Endothelial cell of umbilical vein (primary cell): ENCODE results near the gene SLC39A11. TPM values are rescaled to one million over a fixed set of nuclear protein-coding genes. Genes with fewer than 3 reads are reported as not detected.

ENCODE experiments used
- BruUV-seq: library from RNA; stranded (reverse); fragments of 400-500 nt; replicated peaks from 2 replicates; lab custom pipeline; 2021; lab: Mats Ljungman, UMichigan
- CTCF ChIA-PET: fragments of 300-600, 350-600 bp; sonication (Branson Sonifier 250); formaldehyde crosslinking; loops from one replicate; lab custom pipeline; 2021; ENCODE audit warnings: antibody characterized with exemption, inconsistent platforms; lab: Charles Lee
- POLR2A ChIA-PET: fragments of 300-600, 350-600 bp; sonication (Branson Sonifier 250); formaldehyde crosslinking; loops from one replicate; lab custom pipeline; 2021; ENCODE audit warnings: antibody characterized with exemption, inconsistent platforms; lab: Charles Lee
- DNase-seq: peaks from one replicate; pipeline ENCODE4 v3.0.0-alpha.2; 2011; ENCODE audit warnings: low read depth, low spot score
- FAIRE-seq: peaks from 2 replicates; lab custom pipeline; 2011; peaks lifted over from hg19 to GRCh38; lab: Jason Lieb, UNC
- H2AFZ ChIP-seq: 2 replicates; pipeline ENCODE4 v1.6.0; 2012; ENCODE audit warnings: low read depth, low read length, control low read depth, inconsistent platforms
- H3K27ac ChIP-seq: 2 replicates; pipeline ENCODE4 v1.5.1; 2011; ENCODE audit warnings: low read depth, mild to moderate bottlenecking, control low read depth, low read length, moderate library complexity; ENCODE audit not compliant: insufficient read depth
- H3K27me3 ChIP-seq, 2 experiments: 2 replicates each; pipeline versions ENCODE4 v1.6.0 to v1.6.1; 2011; ENCODE audit warnings: low read length in 2 of 2, mixed read lengths in 1 of 2; ENCODE audit not compliant: control insufficient read depth in 2 of 2, insufficient read depth in 2 of 2
- H3K36me3 ChIP-seq, 2 experiments: 2 replicates in 1 of 2; 3 replicates in 1 of 2; pipeline ENCODE4 v1.5.1; 2011; ENCODE audit warnings: low read length in 2 of 2, mild to moderate bottlenecking in 1 of 2, moderate library complexity in 1 of 2; ENCODE audit not compliant: control insufficient read depth in 2 of 2, insufficient read depth in 2 of 2; ENCODE audit errors: extremely low read depth in 1 of 2
- H3K4me1 ChIP-seq: 3 replicates; pipeline ENCODE4 v1.5.1; 2011; ENCODE audit warnings: mild to moderate bottlenecking, low read length; ENCODE audit not compliant: control insufficient read depth, insufficient read depth; ENCODE audit errors: extremely low read depth
- H3K4me2 ChIP-seq: 2 replicates; pipeline ENCODE4 v1.6.1; 2011; ENCODE audit warnings: low read length, control low read depth, mixed read lengths; ENCODE audit not compliant: insufficient read depth
- H3K4me3 ChIP-seq, 3 experiments: fragments of 200-600 bp in 1 of 3; sonication (generic), shearing (Covaris generic) in 1 of 3; replicated peaks in 1 of 3; 2 replicates each; pipeline ENCODE4 v1.5.1; 2011 to 2016; ENCODE audit warnings: control low read depth in 3 of 3, low read length in 3 of 3, mild to moderate bottlenecking in 2 of 3, inconsistent platforms in 1 of 3, low read depth in 1 of 3, moderate library complexity in 1 of 3; ENCODE audit not compliant: insufficient read depth in 1 of 3
- H3K79me2 ChIP-seq: 2 replicates; pipeline ENCODE4 v1.6.0; 2012; ENCODE audit warnings: low read length, inconsistent platforms; ENCODE audit not compliant: control insufficient read depth, insufficient read depth
- H3K9ac ChIP-seq: replicated peaks from 2 replicates; pipeline ENCODE3; 2011; ENCODE audit warnings: low read length, control low read depth; ENCODE audit not compliant: insufficient read depth; ENCODE audit errors: extremely low read depth
- H3K9me1 ChIP-seq: replicated peaks from 3 replicates; pipeline ENCODE4 v1.6.0; 2011; ENCODE audit warnings: mild to moderate bottlenecking, low read length; ENCODE audit not compliant: control insufficient read depth, insufficient read depth; ENCODE audit errors: extremely low read depth
- H3K9me3 ChIP-seq: replicated peaks from 2 replicates; pipeline ENCODE4 v1.5.1; 2012; ENCODE audit warnings: low read length, inconsistent platforms; ENCODE audit not compliant: control insufficient read depth, insufficient read depth
- H4K20me1 ChIP-seq: replicated peaks from 2 replicates; pipeline ENCODE3; 2011; ENCODE audit warnings: mild to moderate bottlenecking, low read length; ENCODE audit not compliant: control insufficient read depth, insufficient read depth; ENCODE audit errors: extremely low read depth
- EZH2 ChIP-seq: IDR thresholded peaks from 2 replicates; pipeline ENCODE4 v1.6.1; 2012; ENCODE audit warnings: borderline replicate concordance, low read depth, mild to moderate bottlenecking, moderate library complexity, low read length, inconsistent platforms; ENCODE audit not compliant: severe bottlenecking
- FOS ChIP-seq: IDR thresholded peaks from 2 replicates; pipeline ENCODE4 v1.6.1; 2011; ENCODE audit warnings: mild to moderate bottlenecking, low read length, moderate library complexity, borderline replicate concordance; ENCODE audit not compliant: insufficient read depth
- GATA2 ChIP-seq: IDR thresholded peaks from 2 replicates; pipeline ENCODE4 v1.7.0; 2011; ENCODE audit warnings: low read depth, mild to moderate bottlenecking, moderate library complexity, mixed read lengths, low read length; ENCODE audit not compliant: insufficient read length, insufficient read depth
- JUN ChIP-seq: IDR thresholded peaks from 2 replicates; pipeline ENCODE4 v1.6.1; 2011; ENCODE audit warnings: borderline replicate concordance, low read depth; ENCODE audit not compliant: insufficient read length, insufficient read depth
- MYC ChIP-seq: IDR thresholded peaks from one replicate; pipeline ENCODE4 v1.6.1; 2011; ENCODE audit warnings: mild to moderate bottlenecking, low read depth, low read length
- POLR2A ChIP-seq: IDR thresholded peaks from 2 replicates; pipeline ENCODE4 v1.6.1; 2012; ENCODE audit warnings: low read depth, mild to moderate bottlenecking, control low read depth, low read length
- POLR2AphosphoS5 ChIP-seq: IDR thresholded peaks from 2 replicates; pipeline ENCODE4 v1.6.1; 2012; ENCODE audit warnings: low read depth, mild to moderate bottlenecking, control low read depth, low read length, moderate library complexity; ENCODE audit not compliant: insufficient read depth
- dilution Hi-C: fragments of 300-500 bp; cut with MboI; formaldehyde crosslinking; loops from one replicate; pipeline ENCODE4 v1.15.0; 2019; ENCODE audit warnings: low sequenced_read_pairs; ENCODE audit not compliant: extremely low pct_ligation_motif_present
- intact Hi-C: fragments of 100-400 bp; cut with micrococcal nuclease; formaldehyde crosslinking; loops from one replicate; pipeline ENCODE4 v1.10.0; 2022
- polyA plus RNA-seq, 4 experiments: library from polyadenylated mRNA; depleted of rRNA in 3 of 4; stranded (reverse) in 3 of 4; unstranded in 1 of 4; fragments of >200 nt; gene quantifications; 2 replicates each; pipeline versions ENCODE4 v1.2.1 to v1.2.3, GENCODE V29; 2011 to 2012; ENCODE audit warnings: missing spikeins in 1 of 4
- total RNA-seq: library from RNA; stranded (reverse); gene quantifications from 2 replicates; pipeline ENCODE4 v1.2.3, GENCODE V29; 2021
- TF ChIP-seq, protein P1 (sequence below): IDR thresholded peaks from 2 replicates; pipeline ENCODE4 v1.6.1; 2011; ENCODE audit not compliant: insufficient read depth, insufficient read length
- TF ChIP-seq, protein P2 (sequence below), 2 donors: IDR thresholded peaks; 1 replicate in 1 of 2; 2 replicates in 1 of 2; pipeline ENCODE4 v1.5.1; 2011; ENCODE audit warnings: low read length in 2 of 2, mild to moderate bottlenecking in 2 of 2, moderate library complexity in 2 of 2, control low read depth in 1 of 2, inconsistent platforms in 1 of 2, low read depth in 1 of 2; ENCODE audit not compliant: insufficient read depth in 1 of 2; ENCODE audit errors: extremely low read depth in 1 of 2

Gene SLC39A11
- total and polyA plus RNA-seq, 2 donors (not counting 3 experiments of a cell fraction or from before 2014, with no cell fraction given): 8.1 to 11.9 TPM

DNA sequence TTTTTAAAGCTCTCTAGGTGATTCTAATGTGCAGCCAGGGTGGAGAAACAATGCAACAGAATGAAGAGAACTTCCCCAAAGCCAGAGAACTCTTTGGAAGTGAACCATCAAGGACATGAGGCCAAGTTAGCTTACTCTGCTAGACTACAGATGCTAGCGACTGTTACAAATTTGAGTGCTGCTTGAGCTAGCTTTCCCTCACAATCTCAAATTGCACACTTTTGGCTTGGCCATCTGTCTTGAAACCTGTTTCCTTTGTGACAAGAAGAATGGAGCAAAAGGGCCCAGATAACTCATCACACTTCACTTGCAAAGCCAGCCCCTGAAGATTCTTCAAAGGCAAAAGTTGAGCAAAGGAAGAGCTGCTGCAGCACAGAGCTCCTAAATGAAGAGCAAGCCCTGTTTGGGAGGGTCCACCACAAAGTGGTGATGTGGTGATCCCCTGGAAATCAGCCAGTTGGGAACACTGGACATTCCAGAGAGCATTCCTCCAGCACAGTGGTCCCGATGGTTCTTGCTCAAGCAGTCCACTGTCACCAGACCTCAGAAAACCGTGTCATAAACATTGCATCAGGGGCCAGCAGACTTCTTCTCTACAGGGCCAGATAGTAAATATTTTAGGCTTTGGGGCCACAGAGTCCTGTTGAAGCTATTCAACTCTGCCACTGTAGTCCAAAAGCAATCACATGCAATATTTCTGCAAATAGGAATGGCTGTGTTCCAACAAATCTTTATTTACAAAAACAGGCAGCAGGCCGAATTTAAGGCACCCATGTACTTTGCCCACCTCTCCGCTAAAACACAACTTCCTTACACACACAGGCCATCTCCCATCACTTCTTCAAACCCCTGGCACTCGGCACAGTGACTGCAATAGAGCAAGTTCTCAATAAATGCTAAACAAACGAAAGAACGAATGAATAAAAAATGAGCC is 21.2 kb downstream of the SLC39A11 start:
- no peaks in the 10 kb centered on the region for H4K20me1 ChIP-seq
- no peaks in the 10 kb centered on the region for H3K9me1 ChIP-seq
- H3K9me3 ChIP-seq: no peaks in the 10 kb centered on the region
- no peak for TF ChIP-seq EZH2
- TF ChIP-seq, protein P1, sequence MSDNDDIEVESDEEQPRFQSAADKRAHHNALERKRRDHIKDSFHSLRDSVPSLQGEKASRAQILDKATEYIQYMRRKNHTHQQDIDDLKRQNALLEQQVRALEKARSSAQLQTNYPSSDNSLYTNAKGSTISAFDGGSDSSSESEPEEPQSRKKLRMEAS: no peak
- TF ChIP-seq POLR2A: no peak
- no peak overlapping the region for H3K4me2 ChIP-seq
- no peak overlapping the region for H3K27ac ChIP-seq
- H3K79me2 ChIP-seq: no peaks in the 10 kb centered on the region
- ChIA-PET CTCF (no interaction called here), POLR2A (no interaction called here)
- no peaks in the 10 kb centered on the region for H3K27me3 ChIP-seq
- dilution Hi-C loops (no loop called here), intact Hi-C loops (no loop called here)
- no peaks in the 10 kb centered on the region for H3K36me3 ChIP-seq
- no peak overlapping the region for H3K9ac ChIP-seq
- FAIRE-seq (no peak), DNase-seq (no peak)
- no peak overlapping the region for H2AFZ ChIP-seq
- H3K4me1 ChIP-seq: no peaks in the 10 kb centered on the region
- H3K4me3 ChIP-seq: no peak overlapping the region
- BruUV-seq: no TSS peak

DNA sequence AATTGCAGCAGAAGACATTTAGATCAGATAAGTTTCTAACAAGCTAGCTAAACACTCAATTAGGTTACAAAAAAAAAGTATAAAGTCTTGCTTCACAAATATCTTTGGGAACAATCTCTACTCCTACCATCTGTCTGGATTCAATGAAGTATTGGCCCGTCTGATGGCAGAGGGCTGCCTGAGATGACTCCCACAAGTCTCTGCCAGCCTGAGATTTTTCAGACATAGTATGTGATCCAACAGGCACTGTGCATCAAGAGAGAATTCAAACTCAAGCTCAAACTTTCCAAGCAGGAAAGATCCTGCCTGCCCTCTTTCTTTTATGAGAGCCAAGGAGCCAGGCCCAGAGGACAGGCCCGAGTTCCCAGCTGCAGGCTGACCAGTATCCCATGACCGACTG is 22.6 kb downstream of the SLC39A11 start:
- no peak overlapping the region for H3K4me3 ChIP-seq
- no peak for DNase-seq
- no peaks in the 10 kb centered on the region for H3K4me1 ChIP-seq
- no peak overlapping the region for H3K4me2 ChIP-seq
- H3K9ac ChIP-seq: no peak overlapping the region
- H3K36me3 ChIP-seq: no peaks in the 10 kb centered on the region
- ChIA-PET CTCF (interaction anchor here (0.8 to 1.3 kb wide), 3 partner anchors 14 to 344 kb away, joined by 3 to 4 read pairs (median 3); no protein-coding TSS in a partner anchor), POLR2A (no interaction called here)
- no peaks in the 10 kb centered on the region for H3K79me2 ChIP-seq
- no peak for TF ChIP-seq POLR2A
- TF ChIP-seq POLR2AphosphoS5: no peak
- no peak for TF ChIP-seq EZH2
- TF ChIP-seq JUN: no peak
- TF ChIP-seq, protein P2, sequence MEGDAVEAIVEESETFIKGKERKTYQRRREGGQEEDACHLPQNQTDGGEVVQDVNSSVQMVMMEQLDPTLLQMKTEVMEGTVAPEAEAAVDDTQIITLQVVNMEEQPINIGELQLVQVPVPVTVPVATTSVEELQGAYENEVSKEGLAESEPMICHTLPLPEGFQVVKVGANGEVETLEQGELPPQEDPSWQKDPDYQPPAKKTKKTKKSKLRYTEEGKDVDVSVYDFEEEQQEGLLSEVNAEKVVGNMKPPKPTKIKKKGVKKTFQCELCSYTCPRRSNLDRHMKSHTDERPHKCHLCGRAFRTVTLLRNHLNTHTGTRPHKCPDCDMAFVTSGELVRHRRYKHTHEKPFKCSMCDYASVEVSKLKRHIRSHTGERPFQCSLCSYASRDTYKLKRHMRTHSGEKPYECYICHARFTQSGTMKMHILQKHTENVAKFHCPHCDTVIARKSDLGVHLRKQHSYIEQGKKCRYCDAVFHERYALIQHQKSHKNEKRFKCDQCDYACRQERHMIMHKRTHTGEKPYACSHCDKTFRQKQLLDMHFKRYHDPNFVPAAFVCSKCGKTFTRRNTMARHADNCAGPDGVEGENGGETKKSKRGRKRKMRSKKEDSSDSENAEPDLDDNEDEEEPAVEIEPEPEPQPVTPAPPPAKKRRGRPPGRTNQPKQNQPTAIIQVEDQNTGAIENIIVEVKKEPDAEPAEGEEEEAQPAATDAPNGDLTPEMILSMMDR (IDR thresholded peaks at IDR 0.05; ENCODE audit: extremely low read depth in 1 of 2, insufficient read depth in 1 of 2, low read depth in 1 of 2, low read length in 2 of 2): no peak
- no peak for TF ChIP-seq FOS
- TF ChIP-seq MYC: no peak
- TF ChIP-seq GATA2: no peak
- TF ChIP-seq, protein P1: no peak
- FAIRE-seq: no peak
- no peaks in the 10 kb centered on the region for H3K9me1 ChIP-seq
- no peaks in the 10 kb centered on the region for H4K20me1 ChIP-seq
- dilution Hi-C loops (no loop called here), intact Hi-C loops (no loop called here)
- no peaks in the 10 kb centered on the region for H3K9me3 ChIP-seq
- H2AFZ ChIP-seq: no peak overlapping the region
- no peaks in the 10 kb centered on the region for H3K27me3 ChIP-seq
- no peak overlapping the region for H3K27ac ChIP-seq
- no TSS peak for BruUV-seq
